GM18499 (cell line): ENCODE data around the gene ARRDC5.
"Not testable (repeated sequence)": the region's sequence is repeated elsewhere in the genome, so short reads cannot be mapped to it uniquely, and the experiment has no call there.

Experiments
- ATAC-seq: cut with Tn5 transposase; IDR thresholded peaks from one replicate; pipeline ENCODE4 v1.9.1; 2021; ENCODE audit warnings: moderate number of reproducible peaks; ENCODE audit not compliant: insufficient read depth, unreplicated experiment

The ARRDC5 gene

GRCh38 chr19:4871711-4872110, 31.0 kb downstream of the ARRDC5 start:
- ATAC-seq, result no peak

DNA sequence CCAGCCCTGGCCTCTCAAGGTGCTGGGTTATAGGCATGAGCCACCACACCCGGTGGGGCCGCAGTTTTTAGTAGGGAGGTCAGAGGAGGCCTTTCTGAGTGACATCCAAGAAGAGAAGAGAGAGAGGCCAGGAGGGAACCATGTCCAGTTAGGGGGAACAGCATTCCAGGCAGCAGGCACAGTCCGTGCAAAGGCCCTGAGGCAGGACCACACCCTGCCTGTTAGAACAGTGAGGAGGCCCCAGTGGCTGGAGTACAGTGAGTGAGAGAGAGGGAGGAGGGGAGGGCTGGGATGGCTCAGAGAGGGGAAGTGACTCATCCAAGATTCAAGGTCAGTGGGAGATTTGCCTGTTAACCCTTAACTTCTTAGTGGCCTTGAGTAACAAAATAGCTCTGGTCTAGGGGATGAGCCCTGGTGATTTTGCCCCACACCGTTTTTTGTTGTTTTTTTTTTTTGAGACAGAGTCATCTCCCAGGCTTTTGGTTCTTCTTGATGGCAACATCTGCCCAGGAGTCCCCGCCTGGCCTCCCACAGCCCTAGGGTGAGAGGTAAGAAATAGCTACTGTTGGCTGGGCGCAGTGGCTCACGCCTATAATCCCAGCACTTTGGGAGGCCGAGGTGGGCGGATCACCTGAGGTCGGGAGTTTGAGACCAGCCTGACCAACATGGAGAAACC, 32.5 kb downstream of the ARRDC5 start:
- ATAC-seq, result no peak

DNA sequence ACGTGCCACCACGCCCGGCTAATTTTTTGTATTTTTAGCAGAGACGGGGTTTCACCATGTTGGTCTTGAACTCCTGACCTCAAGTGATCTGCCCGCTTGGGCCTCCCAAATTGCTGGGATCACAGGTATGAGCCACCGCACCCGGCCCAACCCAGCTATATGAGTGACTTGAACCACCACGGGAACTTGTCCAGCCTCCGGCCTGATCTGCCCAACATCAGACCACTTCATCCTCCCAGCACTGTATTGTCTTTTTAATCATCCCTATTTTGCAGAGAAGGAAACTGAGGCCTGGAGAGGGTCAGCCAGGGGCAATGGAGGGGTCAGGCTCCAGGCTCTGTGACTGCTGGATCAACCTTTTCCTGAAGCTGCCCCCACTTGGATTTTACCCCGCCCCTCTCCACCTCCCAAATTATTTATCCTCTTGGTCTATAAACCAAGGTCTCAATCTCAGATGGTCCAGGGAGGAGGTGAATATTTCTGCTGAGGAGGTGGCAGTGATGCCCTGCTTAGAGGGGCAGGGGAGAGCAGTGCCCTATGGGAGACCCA, 34.3 kb downstream of the ARRDC5 start:
- ATAC-seq, result no peak

- no peak for ATAC-seq
Observed at GRCh38 chr19:4867534-4868285, 35.0 kb downstream of the ARRDC5 start, which contains the start of gene PLIN3. PLIN3 (minus strand) TSS chr19:4867667; CDS start chr19:4861394, 6,273 bp downstream.

- no peak for ATAC-seq
Observed at GRCh38 chr19:4866595-4867424, 35.9 kb downstream of the ARRDC5 start.

- no peak for ATAC-seq
Observed at GRCh38 chr19:4861147-4861546, 41.5 kb downstream of the ARRDC5 start.

DNA sequence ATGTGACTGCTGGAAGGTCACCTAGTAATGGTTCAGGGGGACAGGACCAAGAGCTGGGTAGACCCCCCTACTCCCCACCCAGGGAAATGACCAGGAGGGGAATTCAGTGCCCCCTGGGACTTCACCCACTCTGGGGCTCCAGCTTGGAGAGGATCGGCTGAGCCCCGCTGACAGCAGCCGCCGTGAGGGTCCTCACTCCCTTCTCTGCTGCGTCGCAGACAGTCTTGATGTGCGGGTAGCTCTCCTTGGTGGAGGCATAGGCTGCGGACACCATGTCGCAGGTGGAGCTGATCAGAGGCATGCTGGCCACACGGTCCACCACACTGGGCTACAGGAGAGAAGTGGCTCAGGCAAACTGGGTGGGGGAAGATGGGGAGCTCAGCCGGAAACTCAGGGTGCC, 43.0 kb downstream of the ARRDC5 start:
- no peak for ATAC-seq

- not testable (repeated sequence) for ATAC-seq
Observed at GRCh38 chr19:4856468-4856867, 46.2 kb downstream of the ARRDC5 start.

GRCh38 chr19:4853506-4853905, 49.2 kb downstream of the ARRDC5 start:
- ATAC-seq, result not testable (repeated sequence)

GRCh38 chr19:4852484-4852883, 50.2 kb downstream of the ARRDC5 start:
- ATAC-seq, result no peak

DNA sequence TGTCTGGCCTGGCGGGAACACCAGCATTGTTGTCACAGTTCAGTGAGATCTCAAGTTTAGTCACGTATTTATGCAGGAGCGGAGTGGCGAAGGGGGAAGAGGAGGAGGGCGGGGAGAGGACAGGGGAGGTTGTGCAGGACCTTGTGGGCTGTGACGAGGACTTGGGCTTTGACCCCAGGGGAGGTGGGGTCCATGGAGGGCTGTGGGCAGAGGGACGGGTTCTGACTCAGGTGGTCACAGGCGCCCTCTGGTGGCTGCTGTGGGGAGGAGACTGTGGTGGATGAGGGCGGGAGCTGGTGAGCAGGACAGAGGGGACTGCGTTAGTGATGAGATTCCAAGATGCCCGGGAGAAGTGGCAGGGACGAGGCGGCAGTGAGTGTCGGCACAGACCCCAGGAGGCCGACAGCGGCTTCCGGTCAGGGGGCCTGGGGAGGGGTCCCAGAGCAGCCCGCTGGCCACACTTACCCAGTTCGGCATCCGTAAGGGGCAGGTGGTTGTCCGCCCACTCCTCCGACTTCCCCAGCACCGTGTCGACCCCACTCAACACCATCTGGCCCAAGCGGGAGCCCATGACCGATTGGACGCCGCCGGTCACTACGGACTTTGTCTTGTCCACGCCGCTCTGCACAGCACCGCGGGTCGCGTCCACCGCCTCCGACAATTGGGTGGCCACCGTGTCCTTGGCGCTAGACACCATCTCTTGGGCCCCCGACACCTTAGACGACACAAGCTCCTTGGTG, 51.0 kb downstream of the ARRDC5 start:
- no peak for ATAC-seq

DNA sequence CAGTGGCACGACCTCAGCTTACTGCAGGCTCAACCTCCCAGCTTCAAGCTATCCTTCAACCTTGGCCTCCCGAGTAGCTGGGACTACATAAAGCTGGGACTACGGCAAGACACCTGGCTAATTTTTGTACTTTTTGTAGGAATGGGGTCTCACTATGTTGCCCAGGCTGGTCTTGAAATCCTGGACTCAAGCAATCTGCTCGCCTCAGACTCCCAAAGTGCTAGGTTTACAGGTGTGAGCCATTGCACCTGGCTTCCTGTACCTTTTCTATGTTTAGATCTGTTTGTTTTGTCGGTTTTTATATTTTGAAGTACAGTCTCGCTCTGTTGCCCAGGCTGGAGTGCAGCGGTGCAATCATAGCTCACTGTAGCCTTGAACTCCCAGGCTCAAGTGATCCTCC, 53.7 kb downstream of the ARRDC5 start:
- no peak for ATAC-seq

- no peak for ATAC-seq
Observed at GRCh38 chr19:4847190-4847973, 55.3 kb downstream of the ARRDC5 start.

GRCh38 chr19:4845975-4846374, 56.7 kb downstream of the ARRDC5 start:
- ATAC-seq, result not testable (repeated sequence)

GRCh38 chr19:4844348-4845179, 58.1 kb downstream of the ARRDC5 start:
- ATAC-seq, result no peak

- ATAC-seq, result no peak
Observed at GRCh38 chr19:4843647-4843965, 59.1 kb downstream of the ARRDC5 start.
